CD1c-positive myeloid dendritic cell (primary cell): Measurements from ENCODE around the gene EVI2B.
"Not testable (repeated sequence)": the region's sequence is repeated elsewhere in the genome, so short reads cannot be mapped to it uniquely, and the experiment has no call there.

Experiments used
- DNase-seq: peaks from one replicate; pipeline ENCODE4 v3.0.0-alpha.2; 2016; ENCODE audit errors: extremely low spot score

The EVI2B gene

DNA sequence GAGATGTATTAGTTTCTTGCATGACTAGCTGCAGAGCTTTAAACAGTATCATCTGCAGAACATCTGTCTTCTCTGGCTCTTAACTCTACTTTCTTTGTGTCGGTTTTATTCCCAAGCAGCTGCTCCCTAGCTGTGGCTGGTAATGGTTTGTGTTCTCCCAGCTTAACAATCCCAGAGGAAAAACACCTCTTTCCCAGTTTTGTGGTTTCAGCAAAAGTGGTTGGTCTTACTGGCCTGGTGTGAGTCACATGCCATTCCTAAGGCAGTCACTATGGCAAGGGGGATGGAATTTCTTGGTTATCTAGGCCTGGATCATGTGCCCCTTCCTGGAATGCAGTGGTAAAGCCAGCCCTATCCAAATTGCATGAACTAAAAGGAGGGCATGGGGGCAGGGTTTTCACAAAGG is 44.3 kb downstream of the EVI2B start:
- no peak for DNase-seq

DNA sequence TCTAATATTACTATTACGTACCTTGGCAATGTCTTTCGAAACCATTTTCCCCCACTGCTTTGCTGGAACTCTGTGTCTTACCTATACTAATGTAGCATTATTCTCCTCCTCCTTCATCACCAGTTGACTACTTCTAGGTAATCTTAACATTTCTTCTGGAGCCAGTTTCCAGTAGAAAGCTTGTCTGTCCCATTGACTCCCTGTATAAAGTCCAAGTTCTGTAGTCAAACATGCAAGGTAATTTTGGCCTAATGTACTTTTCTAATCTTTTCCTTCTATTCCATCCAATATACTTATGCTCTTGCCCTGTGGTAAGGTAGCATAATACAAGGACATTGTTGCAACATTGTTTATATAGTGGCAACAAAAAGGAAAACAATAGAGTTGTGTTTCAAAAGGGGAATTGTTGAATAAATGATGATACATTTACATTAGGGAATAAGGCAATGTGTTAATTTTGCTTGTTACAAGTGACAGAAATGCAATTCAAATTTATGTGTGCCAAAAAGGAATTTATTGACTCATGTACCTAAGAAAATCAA is 44.7 kb downstream of the EVI2B start:
- no peak for DNase-seq

DNA sequence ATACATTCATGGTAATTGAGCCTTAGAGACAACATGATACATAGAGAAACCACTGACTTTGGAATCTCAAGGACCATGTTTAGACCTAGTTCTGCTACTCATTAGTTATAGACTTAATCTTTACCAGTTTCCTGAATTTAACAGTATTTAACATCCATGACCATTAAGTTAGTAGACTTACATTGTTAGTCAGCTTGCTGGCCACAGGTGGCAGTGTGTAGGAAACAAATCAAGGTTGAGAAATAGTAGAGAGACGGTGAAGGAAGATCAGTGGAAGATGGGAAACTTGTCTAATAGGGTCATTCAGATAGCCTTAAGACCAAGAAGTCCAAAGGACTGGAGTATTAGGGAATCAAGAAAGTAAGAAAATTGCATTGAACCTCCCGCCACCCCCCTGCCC is 47.8 kb downstream of the EVI2B start:
- no peak for DNase-seq

DNA sequence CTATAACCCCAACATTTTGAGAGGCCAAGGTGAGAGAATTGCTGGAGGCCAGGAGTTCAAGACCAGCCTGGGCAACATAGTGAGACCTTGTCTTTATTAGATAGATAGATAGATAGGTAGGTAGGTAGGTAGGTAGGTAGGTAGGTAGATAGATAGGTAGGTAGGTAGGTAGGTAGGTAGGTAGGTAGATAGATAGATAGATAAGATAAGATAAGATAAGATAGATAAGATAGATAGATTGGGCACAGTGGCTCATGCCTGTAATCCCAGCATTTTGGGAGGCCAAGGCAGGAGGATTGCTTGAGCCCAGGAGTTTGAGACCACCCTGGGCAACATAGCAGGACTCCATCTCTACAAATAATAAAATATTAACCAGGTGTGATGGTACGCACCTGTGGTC is 50.9 kb downstream of the EVI2B start:
- not testable (repeated sequence) for DNase-seq

DNA sequence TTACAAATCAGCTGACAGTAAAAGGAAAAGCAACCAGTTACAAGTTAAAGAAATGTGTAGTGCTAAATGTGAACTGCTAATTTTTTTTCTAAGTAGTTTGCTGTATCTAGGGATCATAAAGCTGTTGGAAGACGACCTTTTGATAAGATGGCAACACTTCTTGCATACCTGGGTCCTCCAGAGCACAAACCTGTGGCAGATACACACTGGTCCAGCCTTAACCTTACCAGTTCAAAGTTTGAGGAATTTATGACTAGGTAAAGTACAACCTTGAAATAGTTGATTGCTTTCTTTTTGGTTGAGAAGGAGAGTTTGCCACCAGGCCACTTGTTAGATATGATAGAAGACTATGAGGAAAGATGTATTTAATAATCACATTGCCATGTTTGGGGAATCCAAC is 52.3 kb downstream of the EVI2B start:
- DNase-seq, result no peak

DNA sequence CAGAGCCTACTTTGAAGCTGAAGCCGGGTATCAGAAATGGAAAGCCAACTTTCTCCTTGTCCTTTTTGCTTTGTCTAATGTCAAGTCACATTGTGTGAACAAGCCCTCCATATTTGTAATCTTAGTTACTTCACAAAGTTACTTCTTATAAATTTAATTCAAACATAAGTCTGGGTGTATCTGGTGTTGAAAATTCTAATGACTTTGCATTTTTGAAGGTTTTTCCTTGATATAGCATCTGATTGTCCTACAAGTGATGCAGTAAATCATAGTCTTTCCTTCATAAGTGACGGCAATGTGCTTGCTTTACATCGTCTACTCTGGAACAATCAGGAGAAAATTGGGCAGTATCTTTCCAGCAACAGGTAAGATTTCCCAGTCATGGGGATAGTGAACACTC is 53.7 kb downstream of the EVI2B start:
- no peak for DNase-seq

DNA sequence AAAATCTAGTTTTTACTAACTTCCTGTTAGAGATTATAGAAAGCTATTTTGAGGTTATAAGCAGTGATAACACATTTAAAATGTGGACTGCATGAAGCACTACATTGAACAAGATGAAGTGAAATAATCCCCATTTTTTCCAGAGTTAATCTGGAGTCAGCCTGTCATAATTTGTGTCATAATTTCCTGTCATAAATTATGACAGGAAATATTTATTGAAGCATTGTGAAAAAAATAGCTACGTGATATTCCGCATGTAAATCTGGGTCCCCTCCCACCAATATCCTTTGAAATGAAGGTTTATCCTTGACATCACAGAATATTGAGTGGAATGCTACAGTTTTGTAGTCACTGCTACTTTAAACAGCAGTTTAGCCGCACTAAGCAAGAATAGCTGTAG is 56.9 kb downstream of the EVI2B start:
- DNase-seq, result no peak

DNA sequence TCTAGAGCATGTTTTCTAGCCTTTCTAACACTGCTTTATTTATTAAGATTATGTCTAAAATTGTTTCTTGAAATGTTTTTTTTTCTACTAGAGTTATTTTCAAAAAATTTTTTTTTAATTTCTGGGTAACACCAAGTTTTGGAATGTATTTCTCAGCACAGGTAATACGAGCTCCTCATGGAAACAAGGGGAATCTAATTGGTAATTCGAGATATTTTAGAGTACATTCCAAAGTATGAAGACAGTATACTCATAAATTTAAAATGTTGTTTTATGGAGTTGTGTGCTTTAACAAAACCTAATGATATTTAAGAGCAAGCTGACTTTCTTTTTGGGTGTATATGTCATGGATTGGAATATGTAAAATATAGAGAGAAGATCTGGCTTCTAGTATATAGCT is 59.2 kb downstream of the EVI2B start:
- DNase-seq, result no peak
